Measurements from ENCODE around the gene HTR2B.
"Not testable (repeated sequence)": the region's sequence is repeated elsewhere in the genome, so short reads cannot be mapped to it uniquely, and the experiment has no call there.

HTR2B gene

GRCh38 chr2:231093933-231094332 lies 30.9 kb downstream of the HTR2B start:
- DNase-seq (ENCODE audit: low read depth) = no peak

- no peak for DNase-seq (ENCODE audit: low read depth)
Measured at GRCh38 chr2:231088754-231089153, 36.1 kb downstream of the HTR2B start.

- DNase-seq (ENCODE audit: low read depth) = no peak
Measured at GRCh38 chr2:231084565-231084964, 40.3 kb downstream of the HTR2B start.

GRCh38 chr2:231069379-231070054 lies 55.3 kb downstream of the HTR2B start:
- DNase-seq (ENCODE audit: low read depth) = no peak

- DNase-seq (ENCODE audit: low read depth) = no peak
Measured at GRCh38 chr2:231068525-231069222, 56.2 kb downstream of the HTR2B start.

GRCh38 chr2:231067531-231067930 lies 57.3 kb downstream of the HTR2B start:
- DNase-seq (ENCODE audit: low read depth) = not testable (repeated sequence)

GRCh38 chr2:231065966-231066365 lies 58.9 kb downstream of the HTR2B start:
- no peak for DNase-seq (ENCODE audit: low read depth)

- no peak for DNase-seq (ENCODE audit: low read depth)
Measured at GRCh38 chr2:231063347-231063746, 61.5 kb downstream of the HTR2B start.

GRCh38 chr2:231062776-231063175 lies 62.1 kb downstream of the HTR2B start:
- no peak for DNase-seq (ENCODE audit: low read depth)

- DNase-seq (ENCODE audit: low read depth) = no peak
Measured at GRCh38 chr2:231059756-231060155, 65.1 kb downstream of the HTR2B start.

- DNase-seq (ENCODE audit: low read depth) = no peak
Measured at GRCh38 chr2:231058761-231059550, 65.9 kb downstream of the HTR2B start.

Data from T-helper 22 cell (primary cell).